Measurements from ENCODE around the gene ADAMTS6.

DNA sequence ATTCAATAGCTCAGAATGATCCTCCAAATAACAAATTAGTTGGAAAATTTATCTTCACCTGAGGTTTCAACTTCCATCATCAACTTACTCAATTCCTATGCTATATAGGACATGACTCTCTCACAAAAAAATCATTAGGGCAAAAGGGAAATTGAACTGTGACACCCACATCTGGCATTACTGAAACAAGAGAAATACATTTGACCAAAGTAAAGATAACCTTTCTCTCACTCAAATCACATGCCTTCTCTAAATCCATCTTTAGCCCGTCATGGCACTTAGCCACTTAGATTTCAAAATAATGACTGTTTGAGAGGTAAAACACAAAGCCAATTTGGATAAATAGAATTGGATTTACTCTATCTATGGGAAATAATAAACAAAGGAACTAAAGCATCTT is 126.4 kb downstream of the ADAMTS6 start:
- TF ChIP-seq, protein P1, sequence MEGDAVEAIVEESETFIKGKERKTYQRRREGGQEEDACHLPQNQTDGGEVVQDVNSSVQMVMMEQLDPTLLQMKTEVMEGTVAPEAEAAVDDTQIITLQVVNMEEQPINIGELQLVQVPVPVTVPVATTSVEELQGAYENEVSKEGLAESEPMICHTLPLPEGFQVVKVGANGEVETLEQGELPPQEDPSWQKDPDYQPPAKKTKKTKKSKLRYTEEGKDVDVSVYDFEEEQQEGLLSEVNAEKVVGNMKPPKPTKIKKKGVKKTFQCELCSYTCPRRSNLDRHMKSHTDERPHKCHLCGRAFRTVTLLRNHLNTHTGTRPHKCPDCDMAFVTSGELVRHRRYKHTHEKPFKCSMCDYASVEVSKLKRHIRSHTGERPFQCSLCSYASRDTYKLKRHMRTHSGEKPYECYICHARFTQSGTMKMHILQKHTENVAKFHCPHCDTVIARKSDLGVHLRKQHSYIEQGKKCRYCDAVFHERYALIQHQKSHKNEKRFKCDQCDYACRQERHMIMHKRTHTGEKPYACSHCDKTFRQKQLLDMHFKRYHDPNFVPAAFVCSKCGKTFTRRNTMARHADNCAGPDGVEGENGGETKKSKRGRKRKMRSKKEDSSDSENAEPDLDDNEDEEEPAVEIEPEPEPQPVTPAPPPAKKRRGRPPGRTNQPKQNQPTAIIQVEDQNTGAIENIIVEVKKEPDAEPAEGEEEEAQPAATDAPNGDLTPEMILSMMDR (IDR thresholded peaks at IDR 0.05; ENCODE audit: borderline replicate concordance, extremely low read depth, low read length, poor library complexity, severe bottlenecking) = no peak
- TF ChIP-seq EZH2 (IDR thresholded peaks at IDR 0.05; ENCODE audit: borderline replicate concordance, low read depth, low read length, severe bottlenecking) = no peak
